Coronary artery (tissue), 2 donors: ENCODE data around the gene MCL1.

Experiments
- DNase-seq: peaks from one replicate; pipeline ENCODE4 v3.0.0-alpha.2; 2017; ENCODE audit warnings: low spot score
- H3K27ac ChIP-seq, 2 donors: fragments of 200-600 bp; sonication (generic); one replicate each; pipeline ENCODE4 v1.5.1; 2016 to 2019
- H3K4me3 ChIP-seq: fragments of 200-600 bp; sonication (generic); 2 replicates; pipeline ENCODE4 v1.5.1; 2016; ENCODE audit warnings: mild to moderate bottlenecking, moderate library complexity
- TF ChIP-seq, protein P1 (sequence below): fragments of 200-600 bp; sonication (generic); IDR thresholded peaks from one replicate; pipeline ENCODE4 v1.5.1; 2019; ENCODE audit warnings: antibody characterized with exemption

Gene MCL1

DNA sequence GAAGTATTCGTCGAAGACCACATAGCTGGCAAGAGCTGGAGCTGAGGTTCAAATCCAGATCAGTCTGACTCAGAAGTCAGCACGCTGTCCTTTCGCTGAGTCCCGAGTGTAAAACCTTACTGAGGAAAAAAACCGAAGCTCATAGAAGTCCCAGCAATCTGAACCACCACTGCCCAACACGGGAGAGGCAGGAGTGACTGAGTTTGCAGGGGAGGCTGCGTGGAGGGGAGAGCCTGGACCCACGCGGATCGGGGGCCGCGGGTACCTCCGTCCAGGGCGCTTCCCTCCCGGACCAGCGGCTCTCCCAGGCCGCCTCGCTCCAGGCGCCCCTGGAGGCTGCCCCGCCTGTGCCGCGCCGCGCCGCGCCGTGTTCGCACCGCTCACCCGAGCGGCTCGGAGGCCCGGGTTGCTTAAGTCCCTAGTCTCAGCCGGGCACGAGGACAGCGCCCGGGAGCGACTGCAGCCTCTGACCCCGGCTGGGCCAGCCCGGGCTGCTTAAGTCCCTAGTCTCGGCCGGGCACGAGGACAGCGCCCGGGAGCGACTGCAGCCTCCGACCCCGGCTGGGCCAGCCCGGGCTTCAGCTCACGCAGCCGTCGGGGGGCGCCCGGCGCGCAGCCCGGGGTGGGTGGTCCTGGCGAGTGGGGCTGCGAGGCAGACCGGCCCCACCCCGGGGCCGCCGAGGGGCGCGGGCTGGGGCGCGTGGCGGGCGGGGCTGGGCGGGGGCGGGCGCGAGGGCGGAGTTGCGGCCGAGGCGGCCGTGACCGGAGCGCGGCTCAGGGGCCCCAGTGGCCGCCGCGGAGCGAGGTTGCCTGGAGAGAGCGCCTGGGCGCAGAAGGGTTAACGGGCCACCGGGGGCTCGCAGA is 30.5 kb downstream of the MCL1 start, which contains the start of gene ADAMTSL4:
ADAMTSL4 (plus strand) TSS at position 777 of the 864 bp plus-strand sequence. CDS start 2,881 bp downstream, outside the sequence.
- TF ChIP-seq, protein P1, sequence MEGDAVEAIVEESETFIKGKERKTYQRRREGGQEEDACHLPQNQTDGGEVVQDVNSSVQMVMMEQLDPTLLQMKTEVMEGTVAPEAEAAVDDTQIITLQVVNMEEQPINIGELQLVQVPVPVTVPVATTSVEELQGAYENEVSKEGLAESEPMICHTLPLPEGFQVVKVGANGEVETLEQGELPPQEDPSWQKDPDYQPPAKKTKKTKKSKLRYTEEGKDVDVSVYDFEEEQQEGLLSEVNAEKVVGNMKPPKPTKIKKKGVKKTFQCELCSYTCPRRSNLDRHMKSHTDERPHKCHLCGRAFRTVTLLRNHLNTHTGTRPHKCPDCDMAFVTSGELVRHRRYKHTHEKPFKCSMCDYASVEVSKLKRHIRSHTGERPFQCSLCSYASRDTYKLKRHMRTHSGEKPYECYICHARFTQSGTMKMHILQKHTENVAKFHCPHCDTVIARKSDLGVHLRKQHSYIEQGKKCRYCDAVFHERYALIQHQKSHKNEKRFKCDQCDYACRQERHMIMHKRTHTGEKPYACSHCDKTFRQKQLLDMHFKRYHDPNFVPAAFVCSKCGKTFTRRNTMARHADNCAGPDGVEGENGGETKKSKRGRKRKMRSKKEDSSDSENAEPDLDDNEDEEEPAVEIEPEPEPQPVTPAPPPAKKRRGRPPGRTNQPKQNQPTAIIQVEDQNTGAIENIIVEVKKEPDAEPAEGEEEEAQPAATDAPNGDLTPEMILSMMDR: no peak
- Histone ChIP-seq H3K4me3 (peak within 1 kb of the TSS; percentile 95), H3K27ac (peak within 1 kb of the TSS; percentile 95 to 99)
- DNase-seq: peak; percentile 86

DNA sequence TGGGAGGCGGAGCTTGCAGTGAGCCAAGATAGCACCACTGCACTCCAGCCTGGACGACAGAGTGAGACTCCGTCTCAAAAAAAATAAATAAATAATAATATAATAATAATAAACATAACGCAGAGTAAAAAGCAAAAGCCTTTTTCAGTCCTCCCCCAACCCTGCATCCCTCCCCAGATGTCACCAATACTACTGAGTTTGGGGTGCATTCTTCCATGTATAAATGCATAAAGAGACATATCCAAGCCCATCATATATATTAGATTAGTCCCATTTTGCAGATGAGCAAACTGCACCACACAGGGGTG is 31.1 kb downstream of the MCL1 start:
- peak overlapping the region; percentile 95 to 99 for H3K27ac ChIP-seq
- DNase-seq: no peak
- H3K4me3 ChIP-seq: peak overlapping the region; percentile 95
- TF ChIP-seq, protein P1: no peak

DNA sequence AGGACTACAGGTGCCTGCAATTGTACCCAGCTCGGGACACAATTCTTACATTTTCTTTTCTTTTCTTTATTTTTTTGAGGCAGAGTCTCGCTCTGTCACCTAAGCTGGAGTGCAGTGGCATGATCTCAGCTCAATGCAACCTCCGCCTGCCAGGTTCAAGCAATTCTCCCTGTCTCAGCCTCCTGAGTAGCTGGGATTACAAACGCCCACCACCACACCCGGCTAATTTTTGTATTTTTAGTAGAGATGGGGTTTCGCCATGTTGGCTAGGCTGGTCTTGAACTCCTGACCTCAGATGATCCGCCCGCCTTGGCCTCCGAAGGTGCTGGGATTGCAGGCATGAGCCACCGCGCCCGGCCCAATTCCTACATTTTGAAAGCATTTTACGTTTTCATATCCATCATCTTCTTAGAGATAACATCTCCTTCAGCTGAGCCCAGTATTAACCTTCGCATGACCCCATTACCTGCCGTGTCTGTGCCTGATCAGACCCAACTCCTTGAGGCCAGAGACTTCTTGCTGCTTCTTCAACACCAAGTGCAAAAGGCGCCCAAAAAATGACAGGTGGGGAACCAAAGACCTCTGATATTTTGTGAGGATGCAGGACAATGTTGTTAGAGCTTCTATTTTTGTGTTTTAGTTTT is 33.0 kb downstream of the MCL1 start:
- no peak overlapping the region for H3K27ac ChIP-seq
- TF ChIP-seq, protein P1: no peak
- no peak overlapping the region for H3K4me3 ChIP-seq
- DNase-seq: no peak

DNA sequence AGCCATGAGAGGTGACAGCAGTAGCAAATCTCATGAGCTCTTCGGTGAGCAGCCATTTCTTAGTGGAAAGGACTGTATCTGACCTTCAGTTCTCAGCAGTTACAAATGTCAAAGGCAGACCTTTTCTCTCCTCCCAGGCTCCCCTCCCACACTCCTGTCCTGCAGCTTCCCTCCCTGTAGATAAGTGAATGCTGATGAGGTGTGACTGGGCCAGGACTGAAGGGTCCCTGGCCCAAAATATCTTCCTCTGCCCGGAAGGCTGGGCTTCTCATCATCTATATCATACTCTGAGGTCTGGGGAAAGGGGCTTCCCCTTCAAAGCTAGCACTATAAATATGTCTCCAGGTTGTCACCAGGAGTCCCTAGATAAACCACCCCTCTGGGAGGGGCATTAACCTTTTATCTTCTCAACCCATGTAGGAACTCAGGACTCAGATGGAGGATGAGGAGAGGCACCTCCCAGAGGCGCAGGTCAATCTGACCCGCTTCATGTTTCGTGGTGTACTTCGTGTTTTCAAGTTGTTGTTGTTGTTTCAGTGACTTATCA is 33.9 kb downstream of the MCL1 start:
- no peak for DNase-seq
- Histone ChIP-seq H3K4me3 (no peak overlapping the region), H3K27ac (no peak overlapping the region)
- TF ChIP-seq, protein P1: no peak

DNA sequence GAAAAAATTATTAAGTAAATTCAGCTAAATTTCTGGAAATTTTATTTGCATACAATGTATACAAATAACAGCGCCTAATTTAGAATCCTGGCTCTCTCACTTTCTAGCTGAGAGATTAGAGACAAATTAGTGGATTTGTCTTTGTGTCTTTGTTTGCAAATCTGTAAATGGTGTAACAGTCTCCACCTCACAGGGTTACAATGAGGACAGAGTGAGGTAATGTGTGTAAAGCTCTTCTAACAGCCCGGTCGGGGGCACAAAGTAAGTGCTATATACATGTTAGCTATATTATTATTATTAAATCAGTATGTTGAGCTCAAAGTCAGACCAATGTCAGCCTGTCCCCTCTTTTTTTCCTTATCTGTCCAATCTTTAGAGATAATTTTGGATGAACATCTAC is 35.2 kb downstream of the MCL1 start:
- Histone ChIP-seq H3K27ac (peak overlapping the region in 1 of 2 donors; percentile 75), H3K4me3 (no peak overlapping the region)
- no peak for DNase-seq
- TF ChIP-seq, protein P1: no peak

DNA sequence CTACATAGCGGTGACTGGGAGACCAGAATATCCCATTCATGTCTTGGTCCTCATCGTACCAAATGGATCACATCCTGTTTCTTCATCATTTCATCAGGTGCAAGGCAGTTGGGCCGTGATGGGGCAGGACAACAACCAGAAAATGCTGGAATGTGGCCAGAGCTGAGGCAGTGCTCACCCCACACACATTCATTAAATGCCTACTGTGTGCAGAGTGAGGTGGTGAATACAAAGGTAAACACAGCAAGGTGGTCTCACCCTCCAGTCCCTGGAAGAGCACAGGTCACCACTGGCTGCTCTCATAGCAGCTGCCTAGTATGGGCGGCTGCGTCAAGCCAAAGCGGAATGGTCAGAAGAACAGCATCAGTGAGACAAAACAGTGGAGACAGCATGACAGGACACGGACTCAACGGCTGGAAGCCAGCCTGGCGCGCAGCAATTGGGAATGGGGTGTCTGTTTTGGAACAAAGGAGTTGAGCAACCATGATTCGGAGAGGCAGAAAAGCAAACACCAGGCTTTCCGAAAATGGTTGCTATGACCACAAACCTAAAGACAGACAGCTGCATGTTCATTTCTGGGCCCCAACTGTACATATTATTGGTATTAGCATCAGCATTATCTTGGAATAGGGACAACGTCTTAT is 35.8 kb downstream of the MCL1 start:
- TF ChIP-seq, protein P1: no peak
- DNase-seq: no peak
- no peak overlapping the region for H3K4me3 ChIP-seq
- peak overlapping the region in 1 of 2 donors; percentile 75 for H3K27ac ChIP-seq
